Measurements from ENCODE around the gene MNT.

The MNT gene

DNA sequence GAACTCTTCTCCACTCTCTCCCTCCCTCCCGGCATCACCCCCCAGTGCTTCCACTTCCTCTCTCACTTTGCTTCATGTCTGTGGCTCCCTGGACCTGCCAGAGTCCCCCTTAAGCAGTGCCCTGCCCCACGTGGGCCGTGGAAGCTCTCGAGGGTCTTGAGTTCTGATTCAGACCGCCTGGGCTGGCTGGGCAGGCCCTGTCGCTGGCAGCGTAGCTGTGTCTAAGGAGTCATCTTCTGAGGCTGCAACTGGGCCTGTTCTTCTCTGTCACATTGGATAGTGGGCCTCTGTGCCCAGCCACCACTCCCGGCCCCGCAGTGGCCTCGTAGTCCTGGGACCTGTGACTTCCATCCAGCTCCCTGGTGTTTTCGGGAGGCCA, 30.7 kb downstream of the MNT start:
- no peak overlapping the region for H3K4me3 ChIP-seq (ENCODE audit: control insufficient read depth, low read depth, low read length)
- no peak for DNase-seq (ENCODE audit: low read depth)
- TF ChIP-seq, protein P1, sequence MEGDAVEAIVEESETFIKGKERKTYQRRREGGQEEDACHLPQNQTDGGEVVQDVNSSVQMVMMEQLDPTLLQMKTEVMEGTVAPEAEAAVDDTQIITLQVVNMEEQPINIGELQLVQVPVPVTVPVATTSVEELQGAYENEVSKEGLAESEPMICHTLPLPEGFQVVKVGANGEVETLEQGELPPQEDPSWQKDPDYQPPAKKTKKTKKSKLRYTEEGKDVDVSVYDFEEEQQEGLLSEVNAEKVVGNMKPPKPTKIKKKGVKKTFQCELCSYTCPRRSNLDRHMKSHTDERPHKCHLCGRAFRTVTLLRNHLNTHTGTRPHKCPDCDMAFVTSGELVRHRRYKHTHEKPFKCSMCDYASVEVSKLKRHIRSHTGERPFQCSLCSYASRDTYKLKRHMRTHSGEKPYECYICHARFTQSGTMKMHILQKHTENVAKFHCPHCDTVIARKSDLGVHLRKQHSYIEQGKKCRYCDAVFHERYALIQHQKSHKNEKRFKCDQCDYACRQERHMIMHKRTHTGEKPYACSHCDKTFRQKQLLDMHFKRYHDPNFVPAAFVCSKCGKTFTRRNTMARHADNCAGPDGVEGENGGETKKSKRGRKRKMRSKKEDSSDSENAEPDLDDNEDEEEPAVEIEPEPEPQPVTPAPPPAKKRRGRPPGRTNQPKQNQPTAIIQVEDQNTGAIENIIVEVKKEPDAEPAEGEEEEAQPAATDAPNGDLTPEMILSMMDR (conservative IDR thresholded peaks at IDR 0.05; ENCODE audit: control insufficient read depth, insufficient read depth, low read depth, low read length), result no peak

DNA sequence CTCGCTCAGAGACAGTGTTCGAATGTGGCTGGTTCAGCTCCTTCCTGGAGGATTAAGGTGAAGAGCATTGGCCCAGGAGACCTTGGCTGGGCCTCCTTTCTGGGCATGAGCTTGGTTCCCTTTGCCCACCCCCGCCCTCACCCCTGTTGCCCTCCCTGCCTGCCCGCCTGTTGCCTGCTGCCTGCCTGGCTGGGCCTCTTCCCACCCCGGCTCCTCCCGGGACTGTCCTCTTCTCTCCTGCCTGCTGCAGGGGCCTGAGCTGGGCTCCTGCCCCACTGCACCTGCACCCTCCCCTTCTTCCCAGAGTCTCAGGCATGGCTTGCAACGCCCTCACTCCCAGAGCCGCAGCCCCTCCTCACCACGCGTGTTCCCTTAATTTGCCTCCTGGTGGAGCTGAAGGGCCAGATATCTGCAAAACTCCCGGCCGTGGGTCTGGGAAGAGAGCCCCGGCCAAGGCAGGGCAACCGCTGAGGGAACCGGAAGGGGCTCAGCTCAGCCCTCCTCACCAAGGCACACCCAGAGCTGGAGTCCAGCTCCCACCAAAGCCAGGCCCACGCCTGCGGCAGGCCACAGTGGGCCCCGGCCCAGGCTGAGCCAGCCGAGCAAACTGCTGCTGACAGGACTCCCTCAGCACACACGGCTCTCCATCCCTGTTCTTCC, 31.2 kb downstream of the MNT start:
- H3K4me3 ChIP-seq (ENCODE audit: control insufficient read depth, low read depth, low read length), result no peak overlapping the region
- TF ChIP-seq, protein P1 (conservative IDR thresholded peaks at IDR 0.05; ENCODE audit: control insufficient read depth, insufficient read depth, low read depth, low read length), result no peak
- no peak for DNase-seq (ENCODE audit: low read depth)

DNA sequence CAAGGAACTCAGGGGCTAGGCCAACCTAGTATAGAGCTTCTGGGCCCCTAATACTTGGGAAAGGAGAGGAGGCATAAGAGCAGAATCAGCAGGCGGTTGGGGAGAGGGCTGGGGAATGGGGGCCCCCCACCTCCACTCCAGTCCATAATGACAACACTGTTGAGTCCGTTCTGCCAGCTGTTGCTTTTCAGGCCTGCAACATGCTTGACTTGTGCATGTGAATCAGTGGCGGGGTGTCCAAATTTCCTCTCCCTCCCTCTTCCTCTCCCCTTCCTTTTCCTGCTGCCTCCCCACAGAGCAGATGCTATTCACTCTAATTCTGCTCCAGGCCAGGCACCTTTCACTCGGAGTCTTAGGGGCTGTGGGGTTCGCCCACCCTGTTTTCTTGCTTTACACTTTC, 31.8 kb downstream of the MNT start:
- no peak overlapping the region for H3K4me3 ChIP-seq (ENCODE audit: control insufficient read depth, low read depth, low read length)
- TF ChIP-seq, protein P1 (conservative IDR thresholded peaks at IDR 0.05; ENCODE audit: control insufficient read depth, insufficient read depth, low read depth, low read length), result no peak
- no peak for DNase-seq (ENCODE audit: low read depth)

DNA sequence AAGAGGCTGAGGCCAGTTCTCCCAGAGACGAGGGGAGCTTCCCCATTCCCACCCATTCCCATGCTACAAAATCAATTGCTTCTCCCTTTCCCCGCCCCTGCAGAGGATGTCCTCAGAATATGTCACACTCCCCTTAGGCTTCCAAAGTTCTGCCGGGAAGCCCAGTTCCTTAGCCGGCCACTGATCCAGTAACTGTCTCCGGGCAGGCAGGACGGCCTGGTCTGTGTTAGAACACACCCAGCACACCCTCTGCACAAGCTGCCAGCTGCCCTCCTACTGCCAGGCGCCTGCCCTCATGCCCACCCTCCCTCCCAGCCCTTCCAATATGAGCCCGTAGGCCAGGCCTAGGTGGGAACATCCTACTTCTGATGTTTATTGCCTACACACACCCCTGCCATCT, 32.5 kb downstream of the MNT start:
- TF ChIP-seq, protein P1 (conservative IDR thresholded peaks at IDR 0.05; ENCODE audit: control insufficient read depth, insufficient read depth, low read depth, low read length), result no peak
- no peak overlapping the region for H3K4me3 ChIP-seq (ENCODE audit: control insufficient read depth, low read depth, low read length)

DNA sequence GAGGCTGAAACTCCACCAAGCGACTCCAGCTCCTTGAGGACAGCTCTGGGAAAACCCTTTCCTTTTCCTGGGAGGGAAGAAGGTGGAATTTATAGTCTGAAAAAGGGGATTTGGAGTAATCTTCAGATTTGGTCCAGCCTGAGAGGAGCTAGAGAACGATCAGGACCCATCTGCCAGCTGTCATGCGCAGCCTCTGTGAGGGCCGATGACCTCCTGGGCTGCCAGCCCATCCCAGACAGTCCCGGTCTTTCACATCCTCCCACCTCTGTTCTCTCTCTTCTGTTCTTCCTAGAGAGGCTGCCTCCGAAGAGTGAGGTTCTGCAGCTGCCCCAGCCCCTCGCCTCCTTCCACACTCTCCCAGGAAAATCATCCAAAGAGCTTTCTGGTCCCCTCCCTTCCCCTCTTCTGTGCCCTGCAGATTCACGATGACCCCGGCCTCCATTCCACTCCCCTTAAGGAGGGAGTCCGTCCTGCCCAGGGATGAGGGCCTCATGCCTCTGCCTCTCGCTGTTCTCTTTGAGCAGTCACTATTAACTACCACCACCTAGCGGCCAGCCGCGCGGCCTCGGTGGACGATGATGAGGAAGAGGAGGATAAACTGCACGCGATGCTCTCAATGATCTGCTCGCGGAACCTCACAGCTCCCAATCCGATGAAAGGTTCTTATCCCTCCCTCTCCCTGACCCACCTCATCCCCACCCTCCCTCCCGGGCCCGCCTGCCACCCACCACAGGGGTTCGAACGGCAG, 33.9 kb downstream of the MNT start:
- H3K4me3 ChIP-seq (ENCODE audit: control insufficient read depth, low read depth, low read length), result no peak overlapping the region
- DNase-seq (ENCODE audit: low read depth), result no peak
- TF ChIP-seq, protein P1 (conservative IDR thresholded peaks at IDR 0.05; ENCODE audit: control insufficient read depth, insufficient read depth, low read depth, low read length), result no peak

More for the DNA sequence above, 32.5 kb downstream of the MNT start:
- no peak for DNase-seq (ENCODE audit: low read depth)

DNA sequence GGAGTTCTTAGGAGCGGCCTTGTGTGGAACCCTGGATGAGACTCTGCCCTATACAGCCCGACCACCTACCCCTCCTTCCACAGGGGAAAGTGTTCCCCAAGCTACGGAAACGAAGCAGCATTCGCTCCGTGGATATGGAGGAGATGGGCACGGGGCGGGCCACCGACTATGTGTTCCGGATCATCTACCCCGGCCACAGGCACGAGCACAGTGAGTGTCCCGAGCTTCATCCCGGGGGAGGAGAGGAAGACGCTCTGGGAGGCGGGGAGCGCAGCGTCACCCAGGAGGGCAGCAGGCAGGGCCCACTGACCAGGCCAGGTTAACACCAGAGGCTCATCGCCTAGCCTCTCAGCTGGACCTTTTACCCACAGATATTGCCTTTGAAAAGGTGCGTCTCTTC, 35.7 kb downstream of the MNT start:
- TF ChIP-seq, protein P1 (conservative IDR thresholded peaks at IDR 0.05; ENCODE audit: control insufficient read depth, insufficient read depth, low read depth, low read length), result no peak
- DNase-seq (ENCODE audit: low read depth), result no peak
- H3K4me3 ChIP-seq (ENCODE audit: control insufficient read depth, low read depth, low read length), result no peak overlapping the region
